ENCODE results near the gene NID2. TPM values are rescaled to one million over a fixed set of nuclear protein-coding genes. Genes with fewer than 3 reads are reported as not detected.

NID2 gene
- total and polyA plus RNA-seq, 2 donors (not counting 1 experiment from before 2014, with no cell fraction given) = 181 to 2,513 TPM

DNA sequence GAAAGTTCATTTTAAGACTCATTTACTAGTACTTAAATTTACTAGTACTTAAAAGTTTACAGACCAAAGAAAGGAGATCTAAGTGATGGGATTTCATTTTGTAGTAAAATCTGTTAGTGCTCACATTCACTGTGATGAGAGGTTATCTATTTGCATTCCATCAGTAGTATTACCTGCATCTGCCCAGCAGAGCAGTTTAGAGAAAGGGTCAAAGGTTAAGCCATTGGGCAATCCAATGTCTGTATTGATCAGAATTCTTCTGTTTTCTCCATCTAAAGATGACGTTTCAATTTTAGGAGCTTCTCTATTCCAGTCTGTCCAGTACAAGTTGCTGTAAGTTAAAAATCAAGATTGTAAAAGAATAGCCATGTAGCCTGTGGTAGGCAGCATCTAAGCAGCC, 61.2 kb downstream of the NID2 start:
- Histone ChIP-seq H3K9ac (ENCODE audit: insufficient read depth, low read length) (no peak overlapping the region), H3K4me1 (ENCODE audit: control insufficient read depth, extremely low read depth, insufficient read depth, low read length) (no peaks in the 10 kb centered on the region), H3K27ac (ENCODE audit: insufficient read depth, low read length) (no peak overlapping the region), H3K36me3 (ENCODE audit: control insufficient read depth, insufficient read depth, low read length) (peaks cover 37% of the 10 kb centered on the region), H3K4me3 (replicated peaks in 1 of 4; ENCODE audit: control extremely low read depth in 1 of 4, insufficient read depth in 1 of 4, low read depth in 3 of 4, low read length in 4 of 4) (no peak overlapping the region), H3K27me3 (ENCODE audit: control insufficient read depth, insufficient read depth, low read length) (no peaks in the 10 kb centered on the region), H3K79me2 (ENCODE audit: control insufficient read depth, insufficient read depth, low read length) (peaks cover 5% of the 10 kb centered on the region), H2AFZ (ENCODE audit: low read length) (no peak overlapping the region), H4K20me1 (ENCODE audit: control insufficient read depth, extremely low read depth, insufficient read depth, low read length) (no peaks in the 10 kb centered on the region), H3K9me3 (ENCODE audit: control insufficient read depth, insufficient read depth, low read depth, low read length) (no peaks in the 10 kb centered on the region), H3K4me2 (ENCODE audit: extremely low read depth, insufficient read depth, low read length) (no peak overlapping the region)
- DNase-seq (ENCODE audit: low read depth in 2 of 2) = no peak
- TF ChIP-seq, protein P1, sequence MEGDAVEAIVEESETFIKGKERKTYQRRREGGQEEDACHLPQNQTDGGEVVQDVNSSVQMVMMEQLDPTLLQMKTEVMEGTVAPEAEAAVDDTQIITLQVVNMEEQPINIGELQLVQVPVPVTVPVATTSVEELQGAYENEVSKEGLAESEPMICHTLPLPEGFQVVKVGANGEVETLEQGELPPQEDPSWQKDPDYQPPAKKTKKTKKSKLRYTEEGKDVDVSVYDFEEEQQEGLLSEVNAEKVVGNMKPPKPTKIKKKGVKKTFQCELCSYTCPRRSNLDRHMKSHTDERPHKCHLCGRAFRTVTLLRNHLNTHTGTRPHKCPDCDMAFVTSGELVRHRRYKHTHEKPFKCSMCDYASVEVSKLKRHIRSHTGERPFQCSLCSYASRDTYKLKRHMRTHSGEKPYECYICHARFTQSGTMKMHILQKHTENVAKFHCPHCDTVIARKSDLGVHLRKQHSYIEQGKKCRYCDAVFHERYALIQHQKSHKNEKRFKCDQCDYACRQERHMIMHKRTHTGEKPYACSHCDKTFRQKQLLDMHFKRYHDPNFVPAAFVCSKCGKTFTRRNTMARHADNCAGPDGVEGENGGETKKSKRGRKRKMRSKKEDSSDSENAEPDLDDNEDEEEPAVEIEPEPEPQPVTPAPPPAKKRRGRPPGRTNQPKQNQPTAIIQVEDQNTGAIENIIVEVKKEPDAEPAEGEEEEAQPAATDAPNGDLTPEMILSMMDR (conservative IDR thresholded peaks at IDR 0.05 in 1 of 2, IDR thresholded peaks at IDR 0.05 in 1 of 2; ENCODE audit: low read depth in 1 of 2, low read length in 2 of 2) = no peak
- TF ChIP-seq EZH2 (IDR thresholded peaks at IDR 0.05; ENCODE audit: low read length, missing control alignments) = no peak

DNA sequence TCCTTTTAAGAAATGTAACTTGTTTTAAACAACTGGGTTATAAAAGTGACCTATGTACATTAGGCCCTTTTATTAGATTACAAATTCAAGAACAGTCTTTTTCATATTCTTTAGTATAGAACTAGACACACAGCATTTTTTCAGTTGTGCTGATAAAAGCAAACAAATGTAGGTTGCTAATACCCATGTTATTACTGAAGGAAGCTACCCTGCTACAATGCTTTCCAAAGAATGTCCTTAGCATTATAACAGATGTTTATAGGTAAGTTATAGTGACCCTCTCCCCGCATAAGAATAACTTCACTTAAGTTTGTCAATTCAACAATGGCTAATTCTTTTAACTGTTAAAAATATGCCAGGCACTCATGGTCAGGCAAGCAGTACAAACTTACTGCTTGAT, 61.6 kb downstream of the NID2 start:
- H3K27ac ChIP-seq (ENCODE audit: insufficient read depth, low read length) = no peak overlapping the region
- H3K4me3 ChIP-seq (replicated peaks in 1 of 4; ENCODE audit: control extremely low read depth in 1 of 4, insufficient read depth in 1 of 4, low read depth in 3 of 4, low read length in 4 of 4) = no peak overlapping the region

DNA sequence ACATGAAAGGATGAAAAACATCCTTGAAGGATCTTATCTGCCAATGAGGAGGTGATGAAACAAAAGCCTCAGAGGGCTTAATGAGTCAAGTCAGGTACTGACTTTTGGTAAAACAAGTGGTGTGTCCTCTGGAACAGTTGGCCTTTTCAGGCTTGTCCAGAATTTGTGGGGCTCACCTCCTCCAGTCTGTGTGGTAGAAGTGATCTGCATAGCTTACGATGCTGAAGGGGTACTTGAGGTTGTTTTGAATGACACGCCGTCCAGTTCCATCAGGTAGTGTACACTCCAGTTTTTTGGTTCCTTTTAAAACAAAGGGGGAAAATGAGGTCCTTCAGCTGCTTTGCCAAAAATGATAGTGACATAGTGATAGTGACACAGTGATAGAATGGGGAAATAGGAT, 62.5 kb downstream of the NID2 start:
- H3K4me3 ChIP-seq (replicated peaks in 1 of 4; ENCODE audit: control extremely low read depth in 1 of 4, insufficient read depth in 1 of 4, low read depth in 3 of 4, low read length in 4 of 4) = no peak overlapping the region
- H3K9ac ChIP-seq (ENCODE audit: insufficient read depth, low read length) = no peak overlapping the region
- peaks cover 2% of the 10 kb centered on the region for H3K4me1 ChIP-seq (ENCODE audit: control insufficient read depth, extremely low read depth, insufficient read depth, low read length)
- TF ChIP-seq EZH2 (IDR thresholded peaks at IDR 0.05; ENCODE audit: low read length, missing control alignments) = no peak
- TF ChIP-seq, protein P1 (conservative IDR thresholded peaks at IDR 0.05 in 1 of 2, IDR thresholded peaks at IDR 0.05 in 1 of 2; ENCODE audit: low read depth in 1 of 2, low read length in 2 of 2) = no peak
- peaks cover 38% of the 10 kb centered on the region for H3K36me3 ChIP-seq (ENCODE audit: control insufficient read depth, insufficient read depth, low read length)
- H4K20me1 ChIP-seq (ENCODE audit: control insufficient read depth, extremely low read depth, insufficient read depth, low read length) = no peaks in the 10 kb centered on the region
- H3K9me3 ChIP-seq (ENCODE audit: control insufficient read depth, insufficient read depth, low read depth, low read length) = no peaks in the 10 kb centered on the region
- H3K79me2 ChIP-seq (ENCODE audit: control insufficient read depth, insufficient read depth, low read length) = peaks cover 7% of the 10 kb centered on the region
- no peaks in the 10 kb centered on the region for H3K27me3 ChIP-seq (ENCODE audit: control insufficient read depth, insufficient read depth, low read length)
- H2AFZ ChIP-seq (ENCODE audit: low read length) = no peak overlapping the region
- H3K27ac ChIP-seq (ENCODE audit: insufficient read depth, low read length) = no peak overlapping the region
- no peak overlapping the region for H3K4me2 ChIP-seq (ENCODE audit: extremely low read depth, insufficient read depth, low read length)
- no peak for DNase-seq (ENCODE audit: low read depth in 2 of 2)

More for the DNA sequence above, 61.6 kb downstream of the NID2 start:
- H3K27me3 ChIP-seq (ENCODE audit: control insufficient read depth, insufficient read depth, low read length) = no peaks in the 10 kb centered on the region
- no peaks in the 10 kb centered on the region for H4K20me1 ChIP-seq (ENCODE audit: control insufficient read depth, extremely low read depth, insufficient read depth, low read length)
- no peak overlapping the region for H3K4me2 ChIP-seq (ENCODE audit: extremely low read depth, insufficient read depth, low read length)
- H2AFZ ChIP-seq (ENCODE audit: low read length) = no peak overlapping the region
- H3K4me1 ChIP-seq (ENCODE audit: control insufficient read depth, extremely low read depth, insufficient read depth, low read length) = peaks cover 2% of the 10 kb centered on the region
- peaks cover 7% of the 10 kb centered on the region for H3K79me2 ChIP-seq (ENCODE audit: control insufficient read depth, insufficient read depth, low read length)
- DNase-seq (ENCODE audit: low read depth in 2 of 2) = no peak
- H3K9ac ChIP-seq (ENCODE audit: insufficient read depth, low read length) = no peak overlapping the region
- TF ChIP-seq EZH2 (IDR thresholded peaks at IDR 0.05; ENCODE audit: low read length, missing control alignments) = no peak
- TF ChIP-seq, protein P1 (conservative IDR thresholded peaks at IDR 0.05 in 1 of 2, IDR thresholded peaks at IDR 0.05 in 1 of 2; ENCODE audit: low read depth in 1 of 2, low read length in 2 of 2) = no peak
- H3K9me3 ChIP-seq (ENCODE audit: control insufficient read depth, insufficient read depth, low read depth, low read length) = no peaks in the 10 kb centered on the region
- peaks cover 38% of the 10 kb centered on the region for H3K36me3 ChIP-seq (ENCODE audit: control insufficient read depth, insufficient read depth, low read length)
